Measurements from ENCODE around the gene OPN1MW2. TPM values are rescaled to one million over a fixed set of nuclear protein-coding genes. Genes with fewer than 3 reads are reported as not detected.
"Not testable (repeated sequence)": the region's sequence is repeated elsewhere in the genome, so short reads cannot be mapped to it uniquely, and the experiment has no call there.

OPN1MW2 gene
- total RNA-seq: not detected
- polyA plus RNA-seq: not detected

- H3K4me3 ChIP-seq (ENCODE audit: low read depth in 1 of 3, low read length in 3 of 3); H3K4me1 ChIP-seq (ENCODE audit: control insufficient read depth in 4 of 4, insufficient read depth in 4 of 4, low read length in 3 of 4); H3K27ac ChIP-seq (ENCODE audit: low read depth in 1 of 2, low read length in 2 of 2); H3K9me3 ChIP-seq (ENCODE audit: control insufficient read depth in 4 of 4, low read length in 3 of 4); H3K27me3 ChIP-seq (ENCODE audit: control insufficient read depth in 4 of 4, insufficient read depth in 4 of 4, low read length in 3 of 4); H3K9ac ChIP-seq (ENCODE audit: low read depth in 1 of 2, low read length in 2 of 2); H3K36me3 ChIP-seq (ENCODE audit: control insufficient read depth in 4 of 4, insufficient read depth in 3 of 4, low read depth in 1 of 4, low read length in 3 of 4); DNase-seq (ENCODE audit: low spot score): not testable (repeated sequence)
- no CpG with 5 or more reads among the region's 16 CpGs for WGBS
These were observed at the start of gene OPN1MW2 for GRCh38 chrX:154219456-154219855. Gene OPN1MW2, plus strand, starts transcription at chrX:154219756. Its CDS starts 60 bp downstream, at chrX:154219816.

GRCh38 chrX:154172535-154172943 lies 47.0 kb upstream of the OPN1MW2 start:
- not testable (repeated sequence) for H3K9me3 ChIP-seq (ENCODE audit: control insufficient read depth in 4 of 4, low read length in 3 of 4); H3K27me3 ChIP-seq (ENCODE audit: control insufficient read depth in 4 of 4, insufficient read depth in 4 of 4, low read length in 3 of 4); H3K4me3 ChIP-seq (ENCODE audit: low read depth in 1 of 3, low read length in 3 of 3); DNase-seq (ENCODE audit: low spot score); H3K9ac ChIP-seq (ENCODE audit: low read depth in 1 of 2, low read length in 2 of 2); H3K4me1 ChIP-seq (ENCODE audit: control insufficient read depth in 4 of 4, insufficient read depth in 4 of 4, low read length in 3 of 4); H3K36me3 ChIP-seq (ENCODE audit: control insufficient read depth in 4 of 4, insufficient read depth in 3 of 4, low read depth in 1 of 4, low read length in 3 of 4); H3K27ac ChIP-seq (ENCODE audit: low read depth in 1 of 2, low read length in 2 of 2)
- WGBS: no CpG with 5 or more reads among the region's 11 CpGs

GRCh38 chrX:154174356-154174755 lies 45.2 kb upstream of the OPN1MW2 start:
- not testable (repeated sequence) for DNase-seq (ENCODE audit: low spot score); H3K36me3 ChIP-seq (ENCODE audit: control insufficient read depth in 4 of 4, insufficient read depth in 3 of 4, low read depth in 1 of 4, low read length in 3 of 4); H3K4me3 ChIP-seq (ENCODE audit: low read depth in 1 of 3, low read length in 3 of 3); H3K27ac ChIP-seq (ENCODE audit: low read depth in 1 of 2, low read length in 2 of 2); H3K4me1 ChIP-seq (ENCODE audit: control insufficient read depth in 4 of 4, insufficient read depth in 4 of 4, low read length in 3 of 4); H3K9ac ChIP-seq (ENCODE audit: low read depth in 1 of 2, low read length in 2 of 2); H3K9me3 ChIP-seq (ENCODE audit: control insufficient read depth in 4 of 4, low read length in 3 of 4); H3K27me3 ChIP-seq (ENCODE audit: control insufficient read depth in 4 of 4, insufficient read depth in 4 of 4, low read length in 3 of 4)
- WGBS: no CpG with 5 or more reads among the region's 10 CpGs

GRCh38 chrX:154182296-154182695 lies 37.3 kb upstream of the OPN1MW2 start, which contains the start of gene OPN1MW:
Gene OPN1MW, plus strand, starts transcription at chrX:154182596. Its CDS starts 82 bp downstream, at chrX:154182678.
- H3K4me1 ChIP-seq (ENCODE audit: control insufficient read depth in 4 of 4, insufficient read depth in 4 of 4, low read length in 3 of 4); H3K9ac ChIP-seq (ENCODE audit: low read depth in 1 of 2, low read length in 2 of 2); H3K36me3 ChIP-seq (ENCODE audit: control insufficient read depth in 4 of 4, insufficient read depth in 3 of 4, low read depth in 1 of 4, low read length in 3 of 4); H3K27ac ChIP-seq (ENCODE audit: low read depth in 1 of 2, low read length in 2 of 2); H3K9me3 ChIP-seq (ENCODE audit: control insufficient read depth in 4 of 4, low read length in 3 of 4); DNase-seq (ENCODE audit: low spot score); H3K4me3 ChIP-seq (ENCODE audit: low read depth in 1 of 3, low read length in 3 of 3); H3K27me3 ChIP-seq (ENCODE audit: control insufficient read depth in 4 of 4, insufficient read depth in 4 of 4, low read length in 3 of 4): not testable (repeated sequence)
- no CpG with 5 or more reads among the region's 14 CpGs for WGBS

GRCh38 chrX:154183794-154184193 lies 35.8 kb upstream of the OPN1MW2 start:
- no CpG with 5 or more reads among the region's 8 CpGs for WGBS
- H3K36me3 ChIP-seq (ENCODE audit: control insufficient read depth in 4 of 4, insufficient read depth in 3 of 4, low read depth in 1 of 4, low read length in 3 of 4); H3K9ac ChIP-seq (ENCODE audit: low read depth in 1 of 2, low read length in 2 of 2); H3K27me3 ChIP-seq (ENCODE audit: control insufficient read depth in 4 of 4, insufficient read depth in 4 of 4, low read length in 3 of 4); DNase-seq (ENCODE audit: low spot score); H3K27ac ChIP-seq (ENCODE audit: low read depth in 1 of 2, low read length in 2 of 2); H3K9me3 ChIP-seq (ENCODE audit: control insufficient read depth in 4 of 4, low read length in 3 of 4); H3K4me1 ChIP-seq (ENCODE audit: control insufficient read depth in 4 of 4, insufficient read depth in 4 of 4, low read length in 3 of 4); H3K4me3 ChIP-seq (ENCODE audit: low read depth in 1 of 3, low read length in 3 of 3): not testable (repeated sequence)

GRCh38 chrX:154192846-154193245 lies 26.7 kb upstream of the OPN1MW2 start:
- H3K27me3 ChIP-seq (ENCODE audit: control insufficient read depth in 4 of 4, insufficient read depth in 4 of 4, low read length in 3 of 4); DNase-seq (ENCODE audit: low spot score); H3K27ac ChIP-seq (ENCODE audit: low read depth in 1 of 2, low read length in 2 of 2); H3K4me3 ChIP-seq (ENCODE audit: low read depth in 1 of 3, low read length in 3 of 3); H3K4me1 ChIP-seq (ENCODE audit: control insufficient read depth in 4 of 4, insufficient read depth in 4 of 4, low read length in 3 of 4); H3K9me3 ChIP-seq (ENCODE audit: control insufficient read depth in 4 of 4, low read length in 3 of 4); H3K9ac ChIP-seq (ENCODE audit: low read depth in 1 of 2, low read length in 2 of 2); H3K36me3 ChIP-seq (ENCODE audit: control insufficient read depth in 4 of 4, insufficient read depth in 3 of 4, low read depth in 1 of 4, low read length in 3 of 4): not testable (repeated sequence)
- WGBS: no CpG with 5 or more reads among the region's 8 CpGs

GRCh38 chrX:154194316-154194715 lies 25.2 kb upstream of the OPN1MW2 start:
- H3K4me1 ChIP-seq (ENCODE audit: control insufficient read depth in 4 of 4, insufficient read depth in 4 of 4, low read length in 3 of 4): not testable (repeated sequence)

GRCh38 chrX:154196466-154196865 lies 23.1 kb upstream of the OPN1MW2 start:
- H3K27ac ChIP-seq (ENCODE audit: low read depth in 1 of 2, low read length in 2 of 2); H3K9ac ChIP-seq (ENCODE audit: low read depth in 1 of 2, low read length in 2 of 2); H3K36me3 ChIP-seq (ENCODE audit: control insufficient read depth in 4 of 4, insufficient read depth in 3 of 4, low read depth in 1 of 4, low read length in 3 of 4); H3K4me3 ChIP-seq (ENCODE audit: low read depth in 1 of 3, low read length in 3 of 3); H3K4me1 ChIP-seq (ENCODE audit: control insufficient read depth in 4 of 4, insufficient read depth in 4 of 4, low read length in 3 of 4); DNase-seq (ENCODE audit: low spot score); H3K9me3 ChIP-seq (ENCODE audit: control insufficient read depth in 4 of 4, low read length in 3 of 4); H3K27me3 ChIP-seq (ENCODE audit: control insufficient read depth in 4 of 4, insufficient read depth in 4 of 4, low read length in 3 of 4): not testable (repeated sequence)
- WGBS: no CpG with 5 or more reads among the region's 15 CpGs

More at GRCh38 chrX:154194316-154194715, 25.2 kb upstream of the OPN1MW2 start:
- not testable (repeated sequence) for H3K27ac ChIP-seq (ENCODE audit: low read depth in 1 of 2, low read length in 2 of 2); DNase-seq (ENCODE audit: low spot score); H3K9ac ChIP-seq (ENCODE audit: low read depth in 1 of 2, low read length in 2 of 2); H3K36me3 ChIP-seq (ENCODE audit: control insufficient read depth in 4 of 4, insufficient read depth in 3 of 4, low read depth in 1 of 4, low read length in 3 of 4); H3K9me3 ChIP-seq (ENCODE audit: control insufficient read depth in 4 of 4, low read length in 3 of 4); H3K27me3 ChIP-seq (ENCODE audit: control insufficient read depth in 4 of 4, insufficient read depth in 4 of 4, low read length in 3 of 4); H3K4me3 ChIP-seq (ENCODE audit: low read depth in 1 of 3, low read length in 3 of 3)
- WGBS: no CpG with 5 or more reads among the region's 2 CpGs

Measured in liver (tissue), 9 donors.